Measurements from ENCODE around the gene RPL13A.

The RPL13A gene

GRCh38 chr19:49487277-49488045, at the start of gene RPL13A:
Gene RPL13A, plus strand, starts transcription at chr19:49487608. Its CDS starts 22 bp downstream, at chr19:49487630.
- Histone ChIP-seq H3K9ac (ENCODE audit: low read length) (peak within 1 kb of the TSS; percentile 96), H3K79me2 (ENCODE audit: insufficient read depth, low read length) (peaks cover 23% of the 10 kb centered on the region), H3K27ac (ENCODE audit: low read depth, low read length, poor library complexity, severe bottlenecking) (peak within 1 kb of the TSS; percentile 84), H3K9me2 (ENCODE audit: low read depth, low read length) (no peaks in the 10 kb centered on the region), H4K20me1 (ENCODE audit: insufficient read depth, low read length) (no peaks in the 10 kb centered on the region), H3K9me3 (ENCODE audit: low read length) (no peaks in the 10 kb centered on the region), H3K4me3 (ENCODE audit: low read depth, low read length, poor library complexity, severe bottlenecking) (peak within 1 kb of the TSS; percentile 84), H3K36me3 (ENCODE audit: insufficient read depth, low read length) (peaks cover 50% of the 10 kb centered on the region), H3K27me3 (ENCODE audit: insufficient read depth, low read length) (no peaks in the 10 kb centered on the region), H2AFZ (ENCODE audit: low read length) (no peak within 1 kb of the TSS), H3K4me2 (ENCODE audit: low read length) (peak within 1 kb of the TSS; percentile 85), H3K4me1 (ENCODE audit: insufficient read depth, low read length, severe bottlenecking) (peaks cover 29% of the 10 kb centered on the region), H3F3A (ENCODE audit: insufficient read depth, low read length) (peaks cover 8% of the 10 kb centered on the region)
- TF ChIP-seq, protein P1, sequence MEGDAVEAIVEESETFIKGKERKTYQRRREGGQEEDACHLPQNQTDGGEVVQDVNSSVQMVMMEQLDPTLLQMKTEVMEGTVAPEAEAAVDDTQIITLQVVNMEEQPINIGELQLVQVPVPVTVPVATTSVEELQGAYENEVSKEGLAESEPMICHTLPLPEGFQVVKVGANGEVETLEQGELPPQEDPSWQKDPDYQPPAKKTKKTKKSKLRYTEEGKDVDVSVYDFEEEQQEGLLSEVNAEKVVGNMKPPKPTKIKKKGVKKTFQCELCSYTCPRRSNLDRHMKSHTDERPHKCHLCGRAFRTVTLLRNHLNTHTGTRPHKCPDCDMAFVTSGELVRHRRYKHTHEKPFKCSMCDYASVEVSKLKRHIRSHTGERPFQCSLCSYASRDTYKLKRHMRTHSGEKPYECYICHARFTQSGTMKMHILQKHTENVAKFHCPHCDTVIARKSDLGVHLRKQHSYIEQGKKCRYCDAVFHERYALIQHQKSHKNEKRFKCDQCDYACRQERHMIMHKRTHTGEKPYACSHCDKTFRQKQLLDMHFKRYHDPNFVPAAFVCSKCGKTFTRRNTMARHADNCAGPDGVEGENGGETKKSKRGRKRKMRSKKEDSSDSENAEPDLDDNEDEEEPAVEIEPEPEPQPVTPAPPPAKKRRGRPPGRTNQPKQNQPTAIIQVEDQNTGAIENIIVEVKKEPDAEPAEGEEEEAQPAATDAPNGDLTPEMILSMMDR (IDR thresholded peaks at IDR 0.05; ENCODE audit: low read length) = no peak
- TF ChIP-seq EZH2 (IDR thresholded peaks at IDR 0.05; ENCODE audit: borderline replicate concordance, low read length) = no peak

GRCh38 chr19:49438261-49438660, 49.1 kb upstream of the RPL13A start:
- Histone ChIP-seq H3K9me3 (ENCODE audit: low read length) (no peaks in the 10 kb centered on the region), H3K9ac (ENCODE audit: low read length) (no peak overlapping the region), H3K27ac (ENCODE audit: low read depth, low read length, poor library complexity, severe bottlenecking) (no peak overlapping the region), H3K9me2 (ENCODE audit: low read depth, low read length) (no peaks in the 10 kb centered on the region), H3K4me1 (ENCODE audit: insufficient read depth, low read length, severe bottlenecking) (peaks cover 6% of the 10 kb centered on the region), H3K27me3 (ENCODE audit: insufficient read depth, low read length) (peaks cover 19% of the 10 kb centered on the region), H3K79me2 (ENCODE audit: insufficient read depth, low read length) (no peaks in the 10 kb centered on the region), H3K36me3 (ENCODE audit: insufficient read depth, low read length) (no peaks in the 10 kb centered on the region), H3K4me2 (ENCODE audit: low read length) (no peak overlapping the region), H3F3A (ENCODE audit: insufficient read depth, low read length) (peaks cover 6% of the 10 kb centered on the region; the same call in 1 of the 2 replicates), H3K4me3 (ENCODE audit: low read depth, low read length, poor library complexity, severe bottlenecking) (no peak overlapping the region), H4K20me1 (ENCODE audit: insufficient read depth, low read length) (no peaks in the 10 kb centered on the region), H2AFZ (ENCODE audit: low read length) (no peak overlapping the region)
- no peak for TF ChIP-seq EZH2 (IDR thresholded peaks at IDR 0.05; ENCODE audit: borderline replicate concordance, low read length)
- TF ChIP-seq, protein P1 (IDR thresholded peaks at IDR 0.05; ENCODE audit: low read length) = no peak

DNA sequence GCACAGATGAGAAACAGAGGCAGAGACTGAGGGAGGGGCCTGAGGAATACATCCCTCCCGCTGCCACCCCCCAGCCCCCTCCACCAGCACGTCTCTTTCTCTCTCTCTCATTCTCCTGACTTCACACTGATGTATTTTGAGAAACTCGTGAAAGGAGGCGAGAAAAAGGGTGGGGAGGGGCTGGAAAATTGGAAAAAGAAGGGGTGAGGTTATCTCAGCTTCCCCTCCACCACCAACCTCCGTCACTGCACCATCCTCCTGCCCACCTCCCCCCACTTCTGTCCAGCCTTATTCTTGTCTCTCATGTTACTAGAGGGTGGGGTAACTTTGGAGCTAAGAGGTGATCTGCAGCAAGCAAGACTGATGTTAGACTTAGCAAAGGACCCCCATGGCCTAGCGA, 47.6 kb upstream of the RPL13A start:
- H3K36me3 ChIP-seq (ENCODE audit: insufficient read depth, low read length) = no peaks in the 10 kb centered on the region
- H3K79me2 ChIP-seq (ENCODE audit: insufficient read depth, low read length) = no peaks in the 10 kb centered on the region
- H3K4me1 ChIP-seq (ENCODE audit: insufficient read depth, low read length, severe bottlenecking) = peaks cover 11% of the 10 kb centered on the region
- no peak overlapping the region for H2AFZ ChIP-seq (ENCODE audit: low read length)
- no peak overlapping the region for H3K4me2 ChIP-seq (ENCODE audit: low read length)
- H4K20me1 ChIP-seq (ENCODE audit: insufficient read depth, low read length) = no peaks in the 10 kb centered on the region
- peaks cover 6% of the 10 kb centered on the region; the same call in 1 of the 2 replicates for H3F3A ChIP-seq (ENCODE audit: insufficient read depth, low read length)
- no peaks in the 10 kb centered on the region for H3K9me2 ChIP-seq (ENCODE audit: low read depth, low read length)
- H3K4me3 ChIP-seq (ENCODE audit: low read depth, low read length, poor library complexity, severe bottlenecking) = no peak overlapping the region
- H3K9me3 ChIP-seq (ENCODE audit: low read length) = no peaks in the 10 kb centered on the region
- no peak for TF ChIP-seq EZH2 (IDR thresholded peaks at IDR 0.05; ENCODE audit: borderline replicate concordance, low read length)
- TF ChIP-seq, protein P1 (IDR thresholded peaks at IDR 0.05; ENCODE audit: low read length) = no peak
- no peak overlapping the region for H3K9ac ChIP-seq (ENCODE audit: low read length)
- no peak overlapping the region for H3K27ac ChIP-seq (ENCODE audit: low read depth, low read length, poor library complexity, severe bottlenecking)
- peaks cover 19% of the 10 kb centered on the region for H3K27me3 ChIP-seq (ENCODE audit: insufficient read depth, low read length)
